Activated CD8-positive, alpha-beta T cell treated with anti-CD3 and anti-CD28 coated beads for 36 hours (primary cell): ENCODE data around the gene TTYH3. TPM values are rescaled to one million over a fixed set of nuclear protein-coding genes. Genes with fewer than 3 reads are reported as not detected.

ENCODE experiments used
- ATAC-seq: fragments of 200-7000 bp; cut with Tn5 transposase; one replicate; pipeline ENCODE4 v1.10.0; 2021; ENCODE audit warnings: mild to moderate bottlenecking, moderate library complexity
- CTCF ChIA-PET: fragments of 350-600 bp; sonication (Branson Sonifier 250); formaldehyde crosslinking; loops from one replicate; lab custom pipeline; 2021; ENCODE audit warnings: antibody characterized with exemption; lab: Charles Lee
- POLR2A ChIA-PET: fragments of 350-600 bp; sonication (Branson Sonifier 250); formaldehyde crosslinking; loops from one replicate; lab custom pipeline; 2021; ENCODE audit warnings: antibody characterized with exemption; lab: Charles Lee
- DNase-seq: peaks from one replicate; pipeline ENCODE4 v3.0.0-alpha.2; 2020
- H3K27ac Mint-ChIP-seq: one replicate; pipeline ENCODE4 v1.8.0; 2021; ENCODE audit warnings: mild to moderate bottlenecking, mixed read lengths
- H3K27me3 Mint-ChIP-seq: one replicate; pipeline ENCODE4 v1.8.0; 2021; ENCODE audit warnings: mixed read lengths
- H3K36me3 Mint-ChIP-seq: one replicate; pipeline ENCODE4 v1.8.0; 2021; ENCODE audit warnings: low read depth, mixed read lengths
- H3K4me1 Mint-ChIP-seq: one replicate; pipeline ENCODE4 v1.8.0; 2021; ENCODE audit warnings: low read depth, mixed read lengths
- H3K4me3 Mint-ChIP-seq: one replicate; pipeline ENCODE4 v1.8.0; 2021; ENCODE audit warnings: mild to moderate bottlenecking, moderate library complexity, mixed read lengths
- H3K9me3 Mint-ChIP-seq: one replicate; pipeline ENCODE4 v1.8.0; 2021; ENCODE audit warnings: mixed read lengths
- CTCF ChIP-seq: fragments of 200-600 bp; IDR thresholded peaks from one replicate; pipeline ENCODE4 v1.8.0; 2022; ENCODE audit warnings: antibody characterized with exemption, mild to moderate bottlenecking
- intact Hi-C: fragments of 100-400 bp; cut with micrococcal nuclease; formaldehyde crosslinking; loops from one replicate; pipeline ENCODE4 v1.10.0; 2022
- total RNA-seq, 2 experiments: library from RNA; stranded (reverse); gene quantifications; one replicate each; pipeline ENCODE4 v1.2.3, GENCODE V29; 2021

Gene TTYH3
- total RNA-seq, 2 experiments from 2014 or later = 30.3 to 32.3 TPM

- no peak for DNase-seq
- peaks cover 7% of the 10 kb centered on the region for H3K4me1 Mint-ChIP-seq
- no peaks in the 10 kb centered on the region for H3K27me3 Mint-ChIP-seq
- ATAC-seq = no peak
- ChIA-PET CTCF (no interaction called here), POLR2A (no interaction called here)
- no peak for TF ChIP-seq CTCF
- no peak overlapping the region for H3K4me3 Mint-ChIP-seq
- no peaks in the 10 kb centered on the region for H3K36me3 Mint-ChIP-seq
- H3K9me3 Mint-ChIP-seq = no peaks in the 10 kb centered on the region
- H3K27ac Mint-ChIP-seq = no peak overlapping the region
- intact Hi-C loops = no loop called here
Measured at GRCh38 chr7:2610466-2610865, 21.3 kb upstream of the TTYH3 start.

DNA sequence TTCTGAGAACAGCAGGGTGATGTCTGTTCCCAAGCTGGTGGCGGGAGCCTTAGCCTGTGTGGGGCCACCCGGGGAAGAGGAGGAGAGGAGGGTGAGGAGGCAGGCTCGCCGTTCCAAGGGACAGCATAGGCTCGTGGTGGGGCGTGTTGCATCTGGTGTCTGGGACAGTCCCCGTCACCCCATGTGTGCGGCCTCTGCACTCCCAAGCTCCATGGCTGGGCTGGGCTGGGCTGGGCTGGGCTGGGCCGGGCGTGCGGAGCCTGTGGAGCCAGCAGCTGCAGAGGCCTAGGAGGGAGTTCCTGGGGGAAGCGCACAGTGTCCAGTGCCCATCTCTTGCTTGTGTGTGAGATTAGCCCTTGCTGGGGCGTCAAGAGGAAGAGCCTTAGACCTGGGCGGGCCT lies 20.9 kb upstream of the TTYH3 start:
- no peaks in the 10 kb centered on the region for H3K27me3 Mint-ChIP-seq
- DNase-seq (no peak), ATAC-seq (no peak)
- no peak for TF ChIP-seq CTCF
- no peaks in the 10 kb centered on the region for H3K36me3 Mint-ChIP-seq
- POLR2A ChIA-PET = interaction anchor here (0.7 kb wide), 1 partner anchor 11 kb away, joined by 4 read pairs; no protein-coding TSS in a partner anchor
- peaks cover 7% of the 10 kb centered on the region for H3K4me1 Mint-ChIP-seq
- CTCF ChIA-PET = no interaction called here
- no peak overlapping the region for H3K27ac Mint-ChIP-seq
- intact Hi-C loops = no loop called here
- H3K4me3 Mint-ChIP-seq = no peak overlapping the region
- no peaks in the 10 kb centered on the region for H3K9me3 Mint-ChIP-seq

GRCh38 chr7:2611401-2611800 lies 20.4 kb upstream of the TTYH3 start:
- ATAC-seq (no peak), DNase-seq (no peak)
- H3K36me3 Mint-ChIP-seq = no peaks in the 10 kb centered on the region
- TF ChIP-seq CTCF = no peak
- no peak overlapping the region for H3K27ac Mint-ChIP-seq
- intact Hi-C loops = no loop called here
- H3K9me3 Mint-ChIP-seq = no peaks in the 10 kb centered on the region
- ChIA-PET CTCF (interaction anchor here (1.1 kb wide), 1 partner anchor 143 kb away, joined by 4 read pairs; no protein-coding TSS in a partner anchor), POLR2A (interaction anchor here (0.7 kb wide), 1 partner anchor 11 kb away, joined by 4 read pairs; no protein-coding TSS in a partner anchor)
- no peak overlapping the region for H3K4me3 Mint-ChIP-seq
- H3K27me3 Mint-ChIP-seq = no peaks in the 10 kb centered on the region
- peaks cover 7% of the 10 kb centered on the region for H3K4me1 Mint-ChIP-seq

DNA sequence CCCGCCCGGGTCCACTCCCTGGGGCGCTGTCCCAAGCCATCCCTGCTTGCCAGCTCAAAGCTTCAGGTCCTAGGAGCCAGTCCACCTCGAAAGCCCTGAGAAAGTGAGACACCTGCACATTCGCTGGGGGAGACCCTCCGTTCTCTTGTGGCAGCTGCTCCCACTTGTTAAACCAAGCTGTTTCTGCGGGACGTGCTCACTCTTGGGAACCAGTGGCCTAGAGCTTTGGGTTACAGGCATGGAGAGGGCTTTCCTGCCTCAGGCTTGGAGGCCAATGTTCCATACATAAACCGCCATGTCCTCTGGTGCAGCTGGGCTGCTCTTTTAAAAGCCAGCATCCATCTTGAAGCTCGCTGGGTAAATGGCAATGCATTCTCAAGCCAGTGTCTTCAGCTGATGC lies 19.9 kb upstream of the TTYH3 start:
- no peak for DNase-seq
- ATAC-seq = no peak
- Mint-ChIP-seq H3K27ac (no peak overlapping the region), H3K4me1 (peaks cover 7% of the 10 kb centered on the region), H3K9me3 (no peaks in the 10 kb centered on the region), H3K4me3 (no peak overlapping the region), H3K27me3 (no peaks in the 10 kb centered on the region), H3K36me3 (no peaks in the 10 kb centered on the region)
- ChIA-PET CTCF (interaction anchor here (1.1 kb wide), 1 partner anchor 143 kb away, joined by 4 read pairs; no protein-coding TSS in a partner anchor), POLR2A (no interaction called here)
- TF ChIP-seq CTCF = no peak
- intact Hi-C loops = no loop called here

- Mint-ChIP-seq H3K4me1 (peaks cover 7% of the 10 kb centered on the region), H3K4me3 (no peak overlapping the region), H3K27me3 (no peaks in the 10 kb centered on the region), H3K9me3 (no peaks in the 10 kb centered on the region), H3K36me3 (no peaks in the 10 kb centered on the region), H3K27ac (no peak overlapping the region)
- DNase-seq (no peak), ATAC-seq (peak; percentile 40)
- no peak for TF ChIP-seq CTCF
- intact Hi-C loops = no loop called here
- POLR2A ChIA-PET = no interaction called here
- CTCF ChIA-PET = interaction anchor here (1.1 kb wide), 1 partner anchor 144 kb away, joined by 4 read pairs; no protein-coding TSS in a partner anchor
Measured at GRCh38 chr7:2612445-2613097, 19.2 kb upstream of the TTYH3 start.
